ENCODE results near the gene HCAR3. TPM values are rescaled to one million over a fixed set of nuclear protein-coding genes. Genes with fewer than 3 reads are reported as not detected.

HCAR3 gene
- total and polyA plus RNA-seq, 3 donors from 2014 or later = 0.24 to 0.36 TPM; not detected in 1

- Histone ChIP-seq H3K36me3 (ENCODE audit: low read depth, missing control alignments) (no peaks in the 10 kb centered on the region), H3K4me1 (no peaks in the 10 kb centered on the region), H3K27me3 (no peaks in the 10 kb centered on the region), H3K9me3 (no peaks in the 10 kb centered on the region), H3K27ac (no peak overlapping the region), H3K4me3 (no peak overlapping the region)
- intact Hi-C loops (cut with DNase I; ENCODE audit: low total_unique reads) = no loop called here
- no peak for DNase-seq
- 92 to 95% methylated on average over 7 of the region's 7 CpGs for WGBS, 2 donors
- no peak for TF ChIP-seq CTCF (IDR thresholded peaks at IDR 0.05)
- TF ChIP-seq POLR2A (IDR thresholded peaks at IDR 0.05) = no peak
These were observed 22.0 kb upstream of the HCAR3 start for GRCh38 chr12:122738571-122738970.

- Histone ChIP-seq H3K4me3 (no peak overlapping the region), H3K27ac (no peak overlapping the region), H3K4me1 (peaks cover 7% of the 10 kb centered on the region), H3K36me3 (ENCODE audit: low read depth, missing control alignments) (no peaks in the 10 kb centered on the region), H3K27me3 (no peaks in the 10 kb centered on the region), H3K9me3 (no peaks in the 10 kb centered on the region)
- intact Hi-C loops (cut with DNase I; ENCODE audit: low total_unique reads) = no loop called here
- no peak for DNase-seq
- 89 to 91% methylated on average over 4 of the region's 4 CpGs for WGBS, 2 donors
- TF ChIP-seq POLR2A (IDR thresholded peaks at IDR 0.05) (no peak), CTCF (IDR thresholded peaks at IDR 0.05) (no peak)
These were observed 16.0 kb upstream of the HCAR3 start for GRCh38 chr12:122732611-122733010.

- Histone ChIP-seq H3K4me1 (peaks cover 7% of the 10 kb centered on the region), H3K27me3 (no peaks in the 10 kb centered on the region), H3K9me3 (no peaks in the 10 kb centered on the region), H3K4me3 (no peak overlapping the region), H3K27ac (no peak overlapping the region), H3K36me3 (ENCODE audit: low read depth, missing control alignments) (no peaks in the 10 kb centered on the region)
- DNase-seq = no peak
- intact Hi-C loops (cut with DNase I; ENCODE audit: low total_unique reads) = no loop called here
- WGBS, 2 donors = 84 to 86% methylated on average over 3 of the region's 3 CpGs
- TF ChIP-seq CTCF (IDR thresholded peaks at IDR 0.05) (no peak), POLR2A (IDR thresholded peaks at IDR 0.05) (no peak)
These were observed 15.6 kb upstream of the HCAR3 start for GRCh38 chr12:122732170-122732569.

- H3K27ac ChIP-seq = peak within 1 kb of the TSS in 1 of 2 donors; percentile 24
- DNase-seq = no peak
These were observed 13.8 kb upstream of the HCAR3 start, which contains the start of gene HCAR1 for GRCh38 chr12:122730215-122731014. HCAR1 (minus strand) TSS chr12:122730844; CDS start chr12:122730339, 505 bp downstream.

More at GRCh38 chr12:122730215-122731014, 13.8 kb upstream of the HCAR3 start, which contains the start of gene HCAR1:
- intact Hi-C loops (cut with DNase I; ENCODE audit: low total_unique reads) = no loop called here
- no peaks in the 10 kb centered on the region for H3K9me3 ChIP-seq
- H3K4me3 ChIP-seq = peak within 1 kb of the TSS; percentile 37 to 47
- H3K4me1 ChIP-seq = peaks cover 7% of the 10 kb centered on the region
- no peaks in the 10 kb centered on the region for H3K36me3 ChIP-seq (ENCODE audit: low read depth, missing control alignments)
- 10 to 37% methylated on average over 18 to 32 of the region's 32 CpGs for WGBS, 2 donors
- H3K27me3 ChIP-seq = no peaks in the 10 kb centered on the region
- TF ChIP-seq CTCF (IDR thresholded peaks at IDR 0.05) = no peak
- no peak for TF ChIP-seq POLR2A (IDR thresholded peaks at IDR 0.05)
